VCaP (cell line): ENCODE results near the gene CTDSP2.

Experiments
- H3K27ac ChIP-seq: fragments of 450-650 bp; 2 replicates; pipeline ENCODE4 v1.5.1; 2017
- CTCF ChIP-seq: fragments of 450-650 bp; conservative IDR thresholded peaks from 2 replicates; pipeline ENCODE4 v1.5.1; 2017; ENCODE audit warnings: mild to moderate bottlenecking, moderate library complexity

CTDSP2 gene

GRCh38 chr12:57839996-57840395, 6.5 kb downstream of the CTDSP2 start:
- TF ChIP-seq CTCF, result no peak
- peak overlapping the region; percentile 31; the same call in 1 of the 2 replicates for H3K27ac ChIP-seq

- TF ChIP-seq CTCF, result no peak
- peak overlapping the region; percentile 78 for H3K27ac ChIP-seq
Observed at GRCh38 chr12:57838594-57839302, 7.8 kb downstream of the CTDSP2 start.

GRCh38 chr12:57837864-57838562, 8.5 kb downstream of the CTDSP2 start:
- H3K27ac ChIP-seq, result peak overlapping the region; percentile 78
- no peak for TF ChIP-seq CTCF

- H3K27ac ChIP-seq, result peak overlapping the region; percentile 78
- TF ChIP-seq CTCF, result no peak
Observed at GRCh38 chr12:57836442-57837375, 9.8 kb downstream of the CTDSP2 start.

- no peak for TF ChIP-seq CTCF
- peak overlapping the region; percentile 78 for H3K27ac ChIP-seq
Observed at GRCh38 chr12:57835366-57836288, 10.9 kb downstream of the CTDSP2 start.

- peak overlapping the region; percentile 78 for H3K27ac ChIP-seq
- no peak for TF ChIP-seq CTCF
Observed at GRCh38 chr12:57834086-57834876, 12.2 kb downstream of the CTDSP2 start.
